ENCODE data around the gene WDR45B.

WDR45B gene

DNA sequence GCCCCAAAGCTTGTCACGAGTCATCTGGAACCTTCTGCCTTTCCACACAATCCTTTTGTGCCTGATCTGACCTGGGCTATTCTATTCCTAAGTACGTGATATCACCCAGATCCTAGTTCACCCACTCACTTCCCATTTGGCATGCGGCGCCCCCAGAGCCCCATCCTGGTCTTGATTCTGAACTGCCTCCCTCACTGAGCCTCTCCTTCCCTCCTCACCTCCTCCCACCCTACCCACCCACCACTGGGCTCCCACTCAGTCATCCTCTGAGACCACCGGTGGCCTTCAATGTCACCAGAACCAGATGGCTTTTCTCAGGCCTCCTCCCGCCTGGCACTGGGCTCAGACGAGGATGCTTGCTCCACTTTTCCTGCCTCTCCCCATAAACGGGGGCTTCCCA, 18.5 kb downstream of the WDR45B start:
- no peak for DNase-seq (ENCODE audit: low read depth, low spot score)

DNA sequence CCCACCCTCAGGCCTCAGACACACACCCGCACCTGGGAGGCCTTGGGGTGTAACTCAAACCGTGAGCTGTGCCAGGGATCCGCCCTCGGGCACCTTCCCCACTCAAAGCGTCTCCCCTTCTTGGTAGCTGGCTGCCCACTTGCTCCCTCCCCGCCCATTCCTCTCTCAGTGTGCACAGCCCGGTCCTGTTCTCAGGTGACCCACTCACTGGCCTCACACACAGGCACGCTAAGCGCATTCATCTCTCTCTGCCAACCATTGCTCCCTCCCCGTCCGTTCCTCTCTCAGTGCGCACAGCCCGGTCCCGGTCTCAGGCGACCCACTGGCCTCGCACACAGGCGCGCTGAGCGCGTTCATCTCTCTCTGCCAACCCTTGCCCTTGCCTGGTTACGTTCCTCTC, 20.8 kb downstream of the WDR45B start:
- no peak for DNase-seq (ENCODE audit: low read depth, low spot score)

DNA sequence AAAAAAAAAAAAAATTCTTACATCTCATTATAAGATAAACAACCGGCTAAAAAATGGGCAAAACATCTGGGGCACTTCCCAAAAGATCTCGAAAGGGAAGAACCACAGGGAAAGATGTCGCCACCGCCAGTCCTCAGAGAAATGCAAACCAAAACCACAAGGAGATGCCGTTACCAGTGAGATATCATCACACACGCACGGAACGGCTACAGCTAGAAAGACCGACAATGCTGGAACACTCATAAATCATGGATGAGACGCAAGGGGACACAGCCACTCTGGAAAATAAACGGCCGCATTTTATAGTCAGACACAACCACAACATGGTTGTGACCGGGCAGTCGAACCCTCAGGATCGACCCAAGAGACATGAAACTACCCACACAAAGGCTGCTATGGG, 24.5 kb downstream of the WDR45B start:
- no peak for DNase-seq (ENCODE audit: low read depth, low spot score)

GRCh38 chr17:82619641-82620040, 28.6 kb downstream of the WDR45B start:
- no peak for DNase-seq (ENCODE audit: low read depth, low spot score)

DNA sequence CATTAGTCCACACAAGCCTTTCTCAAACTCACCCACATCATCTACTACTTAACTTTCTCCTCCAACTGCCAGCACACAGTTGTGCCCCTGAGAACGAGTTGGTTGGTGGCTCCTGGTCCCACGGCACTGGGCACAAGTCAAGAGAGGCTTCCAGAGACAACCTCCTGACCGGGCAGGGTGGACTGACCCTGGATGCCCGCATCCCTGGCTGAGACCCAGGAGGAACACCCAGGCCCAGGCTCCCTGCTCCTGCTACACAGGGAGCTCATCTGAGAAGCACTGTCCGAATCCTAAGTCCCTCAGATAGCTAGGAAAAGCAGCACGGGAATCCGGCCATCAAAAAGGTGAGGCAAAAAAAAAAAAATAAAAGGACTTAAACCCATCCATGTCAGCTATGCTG, 29.0 kb downstream of the WDR45B start:
- no peak for DNase-seq (ENCODE audit: low read depth, low spot score)

DNA sequence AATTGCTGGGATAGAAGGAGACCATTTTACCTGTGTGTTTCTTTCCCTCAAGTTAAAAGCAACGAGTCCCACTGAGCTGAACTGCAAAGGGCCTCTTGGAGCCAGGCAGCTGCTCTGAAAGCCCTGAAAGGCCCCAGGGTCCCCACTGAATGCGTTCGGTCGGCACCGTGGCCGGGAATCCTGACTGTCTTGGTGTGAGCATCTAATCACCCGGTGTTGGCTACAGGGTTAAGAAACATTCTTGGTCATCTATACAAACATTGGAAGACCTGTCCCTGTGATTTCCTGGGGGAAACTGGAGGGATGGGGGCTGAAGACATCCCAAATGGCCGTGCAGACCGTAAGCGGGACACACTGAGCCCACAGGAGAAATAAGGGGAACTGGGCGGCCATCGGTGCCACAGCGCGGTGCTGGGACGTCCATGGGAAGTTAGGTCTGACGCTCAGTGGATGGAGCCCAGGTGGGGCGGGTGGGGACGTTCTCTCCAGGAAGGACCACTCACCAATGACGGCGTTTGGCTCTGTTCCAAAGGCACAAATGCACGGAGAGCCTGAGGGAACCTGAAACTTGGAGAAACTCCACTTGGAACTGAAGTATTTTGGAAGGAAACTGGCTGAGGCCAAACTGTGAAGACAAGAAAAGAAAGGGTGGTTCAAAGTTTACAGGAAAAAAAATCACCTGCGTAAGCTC, 32.1 kb downstream of the WDR45B start:
- no peak for DNase-seq (ENCODE audit: low read depth, low spot score)

- DNase-seq (ENCODE audit: low read depth, low spot score): no peak
Observed at GRCh38 chr17:82615084-82616020, 32.9 kb downstream of the WDR45B start.

DNA sequence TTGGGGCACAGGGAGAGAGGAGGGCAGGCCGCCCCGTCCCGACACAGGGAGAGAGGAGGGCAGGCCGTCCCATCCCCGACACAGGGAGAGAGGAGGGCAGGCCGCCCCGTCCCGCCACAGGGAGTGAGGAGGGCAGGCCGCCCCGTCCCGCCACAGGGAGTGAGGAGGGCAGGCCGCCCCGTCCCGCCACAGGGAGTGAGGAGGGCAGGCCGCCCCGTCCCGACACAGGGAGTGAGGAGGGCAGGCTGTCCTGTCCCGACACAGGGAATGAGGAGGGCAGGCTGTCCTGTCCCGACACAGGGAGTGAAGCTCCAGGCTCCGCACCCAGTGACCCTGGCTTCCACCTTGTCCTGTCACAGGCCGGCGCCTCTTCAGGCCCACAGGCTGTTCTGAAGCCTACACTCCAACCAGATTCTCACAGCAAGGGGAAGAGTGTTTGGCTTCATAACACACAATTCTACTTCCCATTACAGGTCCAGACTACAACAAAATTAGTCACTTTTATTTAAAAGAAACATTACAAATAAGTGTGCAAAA, 34.1 kb downstream of the WDR45B start:
- DNase-seq (ENCODE audit: low read depth, low spot score): no peak

- DNase-seq (ENCODE audit: low read depth, low spot score): no peak
Observed at GRCh38 chr17:82613283-82614094, 34.8 kb downstream of the WDR45B start.

- no peak for DNase-seq (ENCODE audit: low read depth, low spot score)
Observed at GRCh38 chr17:82611140-82612058, 36.8 kb downstream of the WDR45B start.

DNA sequence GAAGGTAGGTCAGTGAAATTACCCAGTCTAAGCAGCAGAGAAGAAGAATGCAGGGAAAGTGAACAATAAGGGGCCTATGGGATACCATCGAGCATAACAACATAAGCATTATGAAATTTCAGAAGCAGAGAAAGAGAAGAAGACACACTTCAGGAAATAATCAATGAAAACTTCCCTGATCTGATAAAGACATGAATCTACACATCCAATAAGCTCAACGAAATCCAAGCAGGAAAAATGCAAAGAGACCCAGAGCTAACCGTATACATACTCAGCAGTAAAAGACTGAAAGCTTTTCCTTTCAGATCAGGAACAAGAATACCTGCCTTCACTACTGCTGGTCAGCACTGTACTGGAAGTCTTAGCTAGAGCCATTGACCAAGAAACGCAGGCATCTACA, 38.6 kb downstream of the WDR45B start:
- DNase-seq (ENCODE audit: low read depth, low spot score): no peak

DNA sequence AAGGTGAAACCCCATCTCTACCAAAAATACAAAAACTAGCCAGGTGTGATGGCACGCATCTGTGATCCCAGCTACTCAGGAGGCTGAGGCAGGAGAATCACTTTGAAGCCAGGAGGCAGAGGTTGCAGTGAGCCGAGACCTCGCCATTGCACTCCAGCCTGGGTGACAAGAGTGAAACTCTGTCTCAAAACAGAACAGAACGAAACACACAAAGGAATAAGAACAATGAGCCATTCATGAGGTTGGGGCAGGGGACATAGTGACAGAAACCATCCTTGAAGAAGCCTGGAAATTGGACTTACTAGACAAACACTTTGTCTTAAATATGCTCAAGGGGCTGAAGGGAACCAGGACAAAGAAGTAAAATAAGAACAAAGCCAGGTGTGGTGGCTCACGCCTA, 39.4 kb downstream of the WDR45B start:
- no peak for DNase-seq (ENCODE audit: low read depth, low spot score)

DNA sequence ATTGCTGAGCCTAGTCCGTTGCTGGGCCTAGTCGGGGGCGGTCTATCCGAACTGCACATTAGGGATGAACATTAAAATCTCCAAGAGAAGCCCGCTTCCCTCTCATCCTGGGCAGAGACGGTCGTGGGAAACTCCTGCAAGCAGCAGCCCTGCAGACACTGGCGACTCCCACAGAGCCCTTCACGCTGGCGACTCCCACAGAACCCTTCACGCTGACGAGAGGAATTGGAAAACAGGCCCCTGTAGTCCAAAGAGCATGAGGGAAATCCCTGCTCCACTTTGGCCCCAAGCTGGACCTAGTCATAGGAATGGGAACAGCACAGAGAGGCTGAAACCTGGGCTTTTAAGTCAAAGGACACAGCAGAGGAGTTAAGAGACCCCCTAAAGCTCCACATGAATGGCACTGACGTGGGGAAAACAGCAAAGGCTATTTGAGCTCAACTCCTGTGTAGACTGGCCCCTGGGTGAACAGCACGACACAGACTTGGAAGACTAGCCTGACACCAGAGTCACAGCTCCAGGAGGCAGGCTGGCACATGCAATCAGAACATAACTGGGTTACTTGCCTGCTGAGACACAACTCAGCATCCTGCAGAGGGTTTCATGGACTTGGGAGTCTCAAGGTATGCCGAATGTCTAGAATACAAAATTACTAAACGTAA, 42.2 kb downstream of the WDR45B start:
- DNase-seq (ENCODE audit: low read depth, low spot score): no peak

DNA sequence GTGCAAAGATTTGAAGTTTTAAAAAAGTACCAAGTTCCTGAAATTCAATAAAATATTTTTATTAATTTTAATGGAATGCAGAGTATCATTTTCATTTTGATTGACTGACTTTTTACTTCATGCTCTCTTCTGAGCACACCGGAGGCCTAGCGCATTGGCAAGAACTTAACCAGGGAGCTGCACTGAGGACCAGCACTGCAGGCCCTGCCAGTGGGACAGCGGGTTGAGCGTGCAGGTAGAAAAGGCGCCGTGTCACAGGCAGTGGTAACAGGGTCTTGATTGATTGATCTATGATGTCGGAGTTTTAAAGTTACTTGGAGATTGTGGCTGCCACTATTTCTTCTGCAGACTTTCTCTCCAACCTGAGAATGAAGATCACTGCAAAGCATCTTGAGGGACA, 43.7 kb downstream of the WDR45B start:
- no peak for DNase-seq (ENCODE audit: low read depth, low spot score)

- no peak for DNase-seq (ENCODE audit: low read depth, low spot score)
Observed at GRCh38 chr17:82603981-82604448, 44.2 kb downstream of the WDR45B start.

DNA sequence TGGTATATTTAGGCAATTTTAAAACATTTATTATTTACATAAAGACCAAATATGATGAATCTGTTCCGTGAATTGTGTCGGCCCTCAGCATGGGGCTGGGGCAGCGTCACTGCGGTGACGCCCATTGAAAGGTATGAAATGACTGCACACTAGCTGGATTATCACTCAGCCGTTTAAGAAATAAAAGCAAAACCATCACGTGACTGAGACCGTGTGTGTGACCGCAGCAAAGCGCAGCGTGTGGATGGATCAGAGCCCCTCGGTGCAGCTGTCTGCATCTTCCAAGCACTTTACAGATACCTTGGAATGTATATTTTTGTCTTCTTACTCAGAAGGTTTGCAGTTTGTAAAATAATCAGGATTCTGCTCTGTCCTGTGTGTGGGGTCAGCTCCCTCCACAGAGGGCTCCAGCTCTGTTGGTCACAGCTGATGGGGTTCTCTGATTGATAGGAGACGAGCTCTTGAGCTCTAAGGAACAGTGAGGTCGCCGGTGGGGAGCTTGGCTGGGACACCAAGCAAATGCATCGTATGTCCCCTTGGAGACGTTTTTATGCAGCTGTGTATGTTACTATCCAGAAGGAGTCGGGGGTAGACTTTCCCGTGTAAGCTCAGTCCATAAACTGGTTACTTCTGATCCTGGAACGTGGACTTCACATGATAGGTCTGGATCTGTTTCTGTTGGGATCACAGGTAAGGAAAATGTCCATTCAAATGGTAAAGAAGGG, 45.1 kb downstream of the WDR45B start:
- DNase-seq (ENCODE audit: low read depth, low spot score): peak; percentile 66

DNA sequence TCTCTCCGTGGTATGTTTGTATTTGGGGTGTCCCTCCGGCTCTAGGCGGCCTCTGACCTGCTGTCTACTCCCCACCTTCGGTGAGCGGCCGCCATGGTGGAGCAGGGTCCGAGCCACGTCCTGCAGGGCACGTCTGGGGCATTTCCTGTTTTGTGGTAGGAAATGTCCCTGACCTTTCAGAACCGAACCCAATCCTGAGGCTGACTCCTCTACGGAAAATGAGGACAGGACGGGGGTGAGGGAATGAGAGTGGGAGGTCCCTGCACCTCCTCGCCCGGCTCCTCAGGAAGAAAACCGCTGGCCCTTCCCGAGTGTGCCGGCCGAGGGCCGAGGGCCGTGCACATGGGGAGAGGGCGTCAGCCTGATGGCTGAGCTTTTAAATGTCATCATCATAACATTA, 45.8 kb downstream of the WDR45B start:
- no peak for DNase-seq (ENCODE audit: low read depth, low spot score)

- no peak for DNase-seq (ENCODE audit: low read depth, low spot score)
Observed at GRCh38 chr17:82601447-82602000, 46.7 kb downstream of the WDR45B start.

Data from astrocyte of the hippocampus (primary cell).